Body of pancreas (tissue), 4 donors: Measurements from ENCODE around the gene CCDC34.

Experiments used
- CTCF ChIP-seq, 7 experiments: fragments of 450-650 bp in 4 of 7; fragments of 200-600 bp in 3 of 7; sonication (generic) in 3 of 7; IDR thresholded peaks; one replicate each; pipeline ENCODE4 v1.5.1; 2016 to 2019; ENCODE audit warnings: antibody characterized with exemption in 7 of 7
- POLR2A ChIP-seq, 3 donors: fragments of 450-650 bp; IDR thresholded peaks; one replicate each; pipeline ENCODE4 v1.6.1; 2016; ENCODE audit warnings: antibody characterized with exemption in 3 of 3, mild to moderate bottlenecking in 2 of 3

- no peak for TF ChIP-seq CTCF (IDR thresholded peaks at IDR 0.05)
- TF ChIP-seq POLR2A (IDR thresholded peaks at IDR 0.05): no peak
Measured at GRCh38 chr11:27305751-27306150, 57.3 kb downstream of the CCDC34 start.
